Fibroblast of lung (primary cell): Measurements from ENCODE around the gene TSC22D1. TPM values are rescaled to one million over a fixed set of nuclear protein-coding genes. Genes with fewer than 3 reads are reported as not detected.

Experiments used
- DNase-seq, 2 donors: peaks; one replicate each; pipeline versions ENCODE4 v3.0.0 to v3.0.0-alpha.2; 2010; ENCODE audit warnings: low read depth in 2 of 2
- H2AFZ ChIP-seq: 2 replicates; pipeline ENCODE4 v1.5.1; 2012; ENCODE audit warnings: low read length, control low read depth, inconsistent platforms
- H3K27ac ChIP-seq: 2 replicates; pipeline ENCODE4 v1.5.1; 2011; ENCODE audit warnings: low read length, control low read depth; ENCODE audit not compliant: insufficient read depth
- H3K27me3 ChIP-seq: 2 replicates; pipeline ENCODE4 v1.5.1; 2011; ENCODE audit warnings: mild to moderate bottlenecking, low read length; ENCODE audit not compliant: control insufficient read depth, insufficient read depth
- H3K36me3 ChIP-seq: 2 replicates; pipeline ENCODE4 v1.5.1; 2011; ENCODE audit warnings: low read length; ENCODE audit not compliant: control insufficient read depth, insufficient read depth
- H3K4me1 ChIP-seq: 2 replicates; pipeline ENCODE4 v1.5.1; 2011; ENCODE audit warnings: low read length; ENCODE audit not compliant: control insufficient read depth, insufficient read depth; ENCODE audit errors: extremely low read depth
- H3K4me2 ChIP-seq: 2 replicates; pipeline ENCODE4 v1.5.1; 2011; ENCODE audit warnings: low read length, control low read depth; ENCODE audit not compliant: insufficient read depth; ENCODE audit errors: extremely low read depth
- H3K4me3 ChIP-seq, 4 experiments: fragments of 200-600 bp in 1 of 4; sonication (generic) in 1 of 4; replicated peaks in 1 of 4; 2 replicates each; pipeline ENCODE4 v1.5.1; 2011 to 2016; ENCODE audit warnings: low read length in 4 of 4, low read depth in 3 of 4, mild to moderate bottlenecking in 3 of 4, control low read depth in 2 of 4, inconsistent platforms in 1 of 4, mixed read lengths in 1 of 4; ENCODE audit not compliant: insufficient read depth in 1 of 4; ENCODE audit errors: control extremely low read depth in 1 of 4
- H3K79me2 ChIP-seq: 2 replicates; pipeline ENCODE4 v1.5.1; 2012; ENCODE audit warnings: mild to moderate bottlenecking, low read length, inconsistent platforms; ENCODE audit not compliant: control insufficient read depth, insufficient read depth
- H3K9ac ChIP-seq: 2 replicates; pipeline ENCODE4 v1.5.1; 2011; ENCODE audit warnings: mild to moderate bottlenecking, low read length, control low read depth; ENCODE audit not compliant: insufficient read depth
- H3K9me3 ChIP-seq: 2 replicates; pipeline ENCODE4 v1.5.1; 2012; ENCODE audit warnings: low read depth, low read length; ENCODE audit not compliant: control insufficient read depth, insufficient read depth
- H4K20me1 ChIP-seq: 2 replicates; pipeline ENCODE4 v1.5.1; 2011; ENCODE audit warnings: low read length; ENCODE audit not compliant: control insufficient read depth, insufficient read depth; ENCODE audit errors: extremely low read depth
- CTCF ChIP-seq, 2 donors: IDR thresholded peaks in 1 of 2; conservative IDR thresholded peaks in 1 of 2; 1 replicate in 1 of 2; 2 replicates in 1 of 2; pipeline ENCODE4 v1.5.1; 2011 to 2012; ENCODE audit warnings: low read length in 2 of 2, control low read depth in 1 of 2, inconsistent platforms in 1 of 2, low read depth in 1 of 2, mild to moderate bottlenecking in 1 of 2
- EZH2 ChIP-seq: IDR thresholded peaks from 2 replicates; pipeline ENCODE4 v1.5.1; 2012; ENCODE audit warnings: low read length, control low read depth, mild to moderate bottlenecking; ENCODE audit errors: missing control alignments
- polyA plus RNA-seq, 2 donors: library from polyadenylated mRNA; depleted of rRNA in 1 of 2; stranded (reverse) in 1 of 2; unstranded in 1 of 2; fragments of >200 nt; gene quantifications; 2 replicates each; pipeline ENCODE4 v1.2.1, GENCODE V29; 2011 to 2012; ENCODE audit warnings: missing spikeins in 1 of 2
- total RNA-seq: library from RNA; depleted of rRNA; stranded (reverse); fragments of >200 nt; gene quantifications from 2 replicates; pipeline ENCODE4 v1.2.1, GENCODE V29; 2014

Gene TSC22D1
- total and polyA plus RNA-seq, 2 donors (not counting 1 experiment from before 2014, with no cell fraction given) = 80.4 to 97.6 TPM

GRCh38 chr13:44449999-44450821 is 125.9 kb downstream of the TSC22D1 start:
- Histone ChIP-seq H3K9me3 (no peaks in the 10 kb centered on the region), H3K4me1 (peaks cover 2% of the 10 kb centered on the region), H3K79me2 (no peaks in the 10 kb centered on the region), H2AFZ (no peak overlapping the region), H3K4me3 (no peak overlapping the region), H3K9ac (no peak overlapping the region), H4K20me1 (no peaks in the 10 kb centered on the region), H3K27ac (no peak overlapping the region), H3K27me3 (no peaks in the 10 kb centered on the region), H3K4me2 (no peak overlapping the region), H3K36me3 (no peaks in the 10 kb centered on the region)
- DNase-seq = no peak
- TF ChIP-seq CTCF (conservative IDR thresholded peaks at IDR 0.05 in 1 of 2, IDR thresholded peaks at IDR 0.05 in 1 of 2; ENCODE audit: low read depth in 1 of 2, low read length in 2 of 2) (no peak), EZH2 (no peak)

- Histone ChIP-seq H2AFZ (no peak overlapping the region), H3K27me3 (no peaks in the 10 kb centered on the region), H3K4me3 (no peak overlapping the region), H3K4me1 (peaks cover 2% of the 10 kb centered on the region), H4K20me1 (no peaks in the 10 kb centered on the region), H3K9me3 (no peaks in the 10 kb centered on the region), H3K36me3 (no peaks in the 10 kb centered on the region), H3K79me2 (no peaks in the 10 kb centered on the region), H3K9ac (no peak overlapping the region), H3K4me2 (no peak overlapping the region), H3K27ac (no peak overlapping the region)
- DNase-seq = no peak
- TF ChIP-seq CTCF (conservative IDR thresholded peaks at IDR 0.05 in 1 of 2, IDR thresholded peaks at IDR 0.05 in 1 of 2; ENCODE audit: low read depth in 1 of 2, low read length in 2 of 2) (no peak), EZH2 (no peak)
Observed at GRCh38 chr13:44448875-44449274, 127.3 kb downstream of the TSC22D1 start.

GRCh38 chr13:44448373-44448772 is 127.8 kb downstream of the TSC22D1 start:
- Histone ChIP-seq H3K27me3 (no peaks in the 10 kb centered on the region), H3K79me2 (no peaks in the 10 kb centered on the region), H3K4me2 (no peak overlapping the region), H3K4me3 (no peak overlapping the region), H4K20me1 (no peaks in the 10 kb centered on the region), H2AFZ (no peak overlapping the region), H3K36me3 (no peaks in the 10 kb centered on the region), H3K27ac (no peak overlapping the region), H3K9me3 (no peaks in the 10 kb centered on the region), H3K9ac (no peak overlapping the region), H3K4me1 (peaks cover 2% of the 10 kb centered on the region)
- TF ChIP-seq EZH2 = no peak
- TF ChIP-seq CTCF (conservative IDR thresholded peaks at IDR 0.05 in 1 of 2, IDR thresholded peaks at IDR 0.05 in 1 of 2; ENCODE audit: low read depth in 1 of 2, low read length in 2 of 2) = no peak
- DNase-seq = no peak
